Glomerular visceral epithelial cell (primary cell): ENCODE data around the gene TENM4.

Source experiments
- DNase-seq: peaks from one replicate; pipeline ENCODE4 v3.0.0-alpha.2; 2016; ENCODE audit errors: extremely low spot score

The TENM4 gene

DNA sequence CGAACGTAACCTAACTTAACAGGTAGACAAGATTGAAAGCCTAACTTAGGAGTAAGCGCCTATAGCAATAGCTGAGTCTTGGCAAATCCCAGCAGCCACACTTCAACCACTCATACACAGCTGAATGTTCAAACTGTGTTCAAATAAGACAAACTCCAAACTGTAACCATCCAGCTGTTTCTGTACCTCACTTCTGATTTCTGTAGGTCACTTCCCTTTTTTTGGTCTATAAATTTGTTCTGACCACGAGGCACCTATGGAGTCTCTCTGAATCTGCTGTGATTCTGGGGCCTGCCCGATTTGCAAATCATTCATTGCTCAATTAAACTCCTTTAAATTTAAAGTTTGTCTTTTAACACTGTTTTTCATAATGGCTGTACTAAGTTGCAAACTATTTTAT lies 8.2 kb upstream of the TENM4 start:
- no peak for DNase-seq

DNA sequence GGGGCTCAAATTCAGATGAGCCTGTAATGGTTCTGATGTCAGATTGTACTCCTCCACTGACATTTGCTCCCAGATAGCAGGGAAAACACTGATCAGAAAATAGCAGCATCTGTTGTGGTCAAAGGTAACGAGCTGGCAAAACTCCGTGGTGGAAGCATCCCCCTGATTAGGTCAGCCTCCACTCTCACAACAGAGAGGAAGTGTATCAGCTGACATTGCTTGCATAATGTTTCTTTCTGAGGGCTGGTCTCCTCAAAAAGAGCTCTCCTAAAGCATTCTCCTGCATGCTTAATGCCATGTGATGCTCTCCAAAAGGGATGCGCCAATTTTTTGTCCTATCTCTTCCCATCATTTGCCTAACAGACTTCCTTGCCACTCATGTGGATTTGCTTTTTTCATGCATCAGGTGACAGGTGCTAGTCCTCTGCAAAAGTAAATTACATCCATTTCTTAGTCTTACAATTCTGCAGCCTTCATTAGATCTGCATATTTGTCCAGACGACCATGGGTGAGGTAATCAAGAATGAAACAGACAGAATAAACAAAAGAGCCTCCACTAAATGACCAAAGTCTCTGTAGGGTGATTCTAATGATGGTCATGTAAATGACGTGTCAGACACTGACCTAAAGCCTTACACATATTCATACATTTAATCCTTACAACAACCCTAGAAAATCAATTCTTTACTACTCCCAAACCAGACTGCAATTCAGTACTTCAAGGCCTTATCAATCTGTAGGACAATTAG lies 6.4 kb upstream of the TENM4 start:
- no peak for DNase-seq

DNA sequence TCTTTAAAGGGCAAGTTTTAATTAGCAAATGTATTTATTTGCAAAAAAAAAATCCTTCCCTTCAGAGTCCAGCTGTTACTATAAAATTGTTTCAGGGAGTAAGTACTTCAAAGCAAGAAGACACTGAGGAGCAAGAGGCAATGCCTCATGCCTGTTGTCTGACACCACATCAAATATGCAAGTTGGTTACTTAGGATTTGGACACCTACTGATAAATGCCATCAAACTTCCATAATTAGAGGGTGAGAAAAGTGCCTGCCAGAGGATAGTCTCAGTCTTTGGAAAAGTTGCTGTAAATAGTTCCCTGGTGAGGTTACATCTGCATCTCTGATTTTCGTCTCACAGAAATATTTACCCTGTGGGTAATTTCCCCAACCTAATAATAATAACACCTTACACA lies 4.1 kb upstream of the TENM4 start:
- no peak for DNase-seq

DNA sequence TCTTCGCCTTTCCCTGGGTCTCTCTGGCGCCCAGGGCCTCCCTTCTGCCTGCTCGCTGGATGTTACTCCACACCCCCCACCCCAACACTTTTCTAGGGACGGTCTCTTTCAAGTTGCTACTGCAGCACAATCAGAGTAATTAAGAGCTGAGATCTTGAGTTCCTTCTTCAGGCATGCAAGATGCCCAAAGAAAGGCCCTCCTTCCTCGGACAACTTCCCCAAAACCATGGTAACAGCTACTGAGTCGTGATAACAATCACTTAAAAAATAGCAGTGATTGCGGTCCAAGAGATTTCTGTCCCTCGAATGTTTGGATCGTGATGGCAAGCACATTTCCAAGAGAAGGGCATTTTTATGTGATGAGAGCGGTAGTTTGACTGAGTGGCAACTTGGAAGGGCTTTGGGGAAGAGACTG lies 638 bp upstream of the TENM4 start:
- DNase-seq: no peak

DNA sequence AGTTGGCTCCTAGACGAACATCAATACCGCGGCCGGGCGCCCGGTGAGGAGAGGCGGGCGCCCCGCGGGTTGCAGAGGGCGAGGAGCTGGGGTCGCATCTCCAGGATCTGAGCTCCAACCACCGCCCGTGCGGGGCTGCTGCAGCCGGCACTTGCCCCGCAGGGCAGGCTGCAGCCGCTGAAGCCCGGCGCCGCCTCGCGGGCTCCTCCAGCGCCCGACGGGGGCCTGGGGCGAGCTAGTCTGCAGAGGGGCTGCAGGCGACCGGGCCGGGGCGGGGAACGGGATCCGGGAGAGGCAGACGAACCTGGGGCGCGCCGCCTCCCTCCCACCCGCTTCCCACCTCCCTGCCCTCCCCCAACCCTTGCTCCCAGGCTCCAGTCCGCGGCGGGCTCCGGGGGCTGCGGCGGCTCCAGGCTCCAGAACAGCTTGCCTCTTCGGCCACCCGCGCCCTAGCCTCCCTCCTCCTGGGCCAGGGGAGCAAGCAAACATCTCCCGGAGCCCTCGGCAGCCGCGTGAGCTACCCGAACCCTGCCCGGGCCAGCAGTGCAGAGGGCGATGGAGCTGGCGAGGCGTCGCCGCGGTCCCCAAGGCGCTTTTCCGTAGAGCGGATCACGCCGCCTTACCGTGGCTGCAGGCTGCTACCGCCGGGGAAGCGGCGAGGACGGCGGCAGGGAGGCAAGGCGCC lies 802 bp downstream of the TENM4 start:
- peak; percentile 36 for DNase-seq

DNA sequence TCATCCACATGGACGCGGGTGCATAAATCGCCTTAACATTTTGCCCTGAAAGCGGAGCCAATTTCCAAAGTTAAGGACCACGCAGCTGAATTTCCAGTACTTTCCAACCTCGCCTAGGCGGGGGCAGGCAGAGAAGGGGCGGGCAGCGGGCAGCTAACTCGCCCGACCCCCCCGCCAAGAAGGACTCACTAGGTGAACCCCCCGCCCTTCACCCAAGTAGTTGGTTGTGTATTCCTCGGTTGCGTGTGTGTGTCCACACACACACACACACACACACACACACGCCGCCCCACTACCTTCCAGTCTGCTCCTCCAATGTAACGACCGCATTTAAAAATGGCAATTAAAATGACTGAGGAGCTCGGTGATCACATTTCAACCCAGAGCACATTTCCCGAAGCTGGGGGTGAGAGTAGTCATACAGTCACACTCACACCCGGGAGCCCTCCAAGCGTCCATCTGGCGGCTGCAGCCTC lies 1.4 kb downstream of the TENM4 start:
- DNase-seq: peak; percentile 38

DNA sequence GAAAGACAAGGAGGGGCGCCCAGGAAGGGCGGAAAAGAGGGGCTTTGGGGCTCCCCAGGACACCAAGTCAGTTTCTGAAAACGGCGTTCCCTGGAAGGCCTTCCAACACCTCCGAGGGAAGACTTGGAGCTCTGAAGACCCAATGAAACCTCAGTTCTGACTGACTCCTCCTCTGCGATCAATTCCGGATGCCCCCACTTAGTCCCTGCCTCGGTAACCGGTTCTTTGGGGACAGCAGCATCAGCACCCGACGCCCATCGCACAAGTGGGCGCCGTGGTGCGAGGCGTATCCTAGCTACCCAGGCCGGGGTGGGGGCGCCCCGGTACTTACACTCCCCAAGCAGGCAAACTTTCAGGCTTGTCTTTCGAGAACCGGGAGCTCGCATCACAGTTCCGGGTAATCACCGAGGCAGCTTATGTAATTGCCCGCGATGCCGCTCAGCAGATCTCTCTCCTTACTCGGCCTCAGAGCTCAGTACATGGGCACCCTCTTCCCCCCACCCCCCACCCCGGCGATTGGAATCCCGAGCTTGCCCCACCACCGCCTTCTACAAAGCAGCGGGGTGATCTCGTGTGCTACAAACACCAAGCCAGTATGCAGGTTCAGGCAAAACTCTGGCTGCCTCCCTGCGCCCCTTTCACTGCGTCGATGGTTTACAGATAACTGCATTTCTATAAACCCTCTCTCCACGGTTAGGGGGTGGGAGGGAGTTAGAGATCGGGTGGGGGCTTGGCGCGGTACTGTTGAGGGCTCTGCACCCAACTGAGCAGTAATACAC lies 2.0 kb downstream of the TENM4 start:
- DNase-seq: peak; percentile 33

DNA sequence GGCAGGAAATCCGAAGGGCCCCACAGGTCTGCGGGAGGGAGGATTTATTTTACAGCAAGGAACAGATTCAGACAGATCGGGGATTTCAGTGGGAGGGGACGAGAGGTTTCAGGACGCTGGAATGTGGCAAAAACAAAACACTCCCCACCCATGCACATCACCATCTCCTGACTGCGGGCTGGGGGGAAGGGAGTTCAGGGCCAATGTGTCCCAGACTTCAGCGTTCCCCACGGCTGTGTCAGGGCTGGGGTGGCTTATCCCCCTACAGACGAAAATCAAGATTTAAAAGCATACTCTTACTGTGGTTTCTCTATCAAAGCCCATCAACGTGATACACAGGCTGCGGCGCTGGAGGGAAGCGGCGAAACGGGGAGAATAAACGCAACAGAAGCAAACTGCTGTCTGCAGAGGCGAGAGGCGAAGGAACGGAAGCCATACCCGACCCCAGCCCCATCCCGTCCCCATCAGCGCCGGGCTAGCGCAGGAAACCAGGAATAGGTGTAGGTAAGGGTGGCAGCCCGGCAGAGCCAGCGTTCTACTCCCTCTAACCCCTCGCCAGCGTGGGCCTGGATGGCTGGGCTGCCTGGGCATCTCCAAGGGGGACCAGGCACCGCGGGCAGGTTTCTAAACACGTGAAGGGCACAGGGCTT lies 2.7 kb downstream of the TENM4 start:
- no peak for DNase-seq

DNA sequence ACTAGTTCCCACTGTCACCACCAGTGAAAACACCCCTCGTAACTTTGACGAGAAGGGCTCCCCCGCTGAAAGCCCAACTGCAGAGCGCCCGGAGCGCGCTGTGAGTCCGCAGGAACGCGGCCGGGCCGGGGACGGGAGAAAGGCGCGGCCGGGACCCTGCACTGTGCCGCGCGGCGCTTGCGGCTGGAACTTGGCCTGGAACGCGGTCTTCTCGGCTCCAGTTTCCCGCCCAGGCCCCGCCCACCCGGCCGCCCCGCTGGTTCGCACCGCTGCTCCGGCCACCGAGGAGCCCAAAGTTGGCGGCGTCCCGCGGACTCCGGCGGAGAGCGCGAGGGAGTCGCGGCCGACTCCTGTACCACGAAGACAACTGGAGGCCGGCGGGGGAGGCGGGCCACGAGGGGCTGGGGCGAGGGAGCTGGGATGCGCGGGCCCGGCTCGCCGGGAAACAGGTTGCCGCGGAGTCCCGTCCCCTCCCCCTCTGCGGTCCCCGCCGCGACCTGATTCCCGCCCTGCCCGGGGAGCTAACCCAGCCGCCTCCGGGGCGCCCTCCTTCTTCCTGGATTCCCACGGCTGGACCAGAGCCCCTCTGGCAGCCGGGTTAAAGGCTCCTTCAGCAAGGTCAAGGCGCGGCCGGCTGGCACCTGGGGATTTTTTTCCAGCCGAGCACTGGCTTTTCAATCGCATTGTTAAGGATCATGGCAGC lies 3.4 kb downstream of the TENM4 start:
- peak; percentile 68 for DNase-seq

DNA sequence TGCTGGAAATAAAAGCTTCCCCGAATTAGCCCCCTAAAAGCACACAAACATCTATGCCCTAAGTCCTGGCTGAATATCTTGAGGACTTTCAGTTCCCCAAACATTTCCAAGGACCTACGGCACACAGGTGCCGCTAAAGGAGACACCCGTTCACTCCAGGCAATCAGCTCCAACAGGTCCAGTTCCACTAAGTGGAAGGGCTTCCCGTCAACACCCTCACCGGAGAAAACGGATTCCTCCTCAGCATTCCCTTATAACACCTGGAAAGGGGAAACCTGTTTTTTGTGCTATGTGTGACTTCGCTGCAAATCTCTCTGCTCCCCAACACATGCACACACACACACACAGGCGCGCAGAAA lies 3.9 kb downstream of the TENM4 start:
- DNase-seq: no peak

DNA sequence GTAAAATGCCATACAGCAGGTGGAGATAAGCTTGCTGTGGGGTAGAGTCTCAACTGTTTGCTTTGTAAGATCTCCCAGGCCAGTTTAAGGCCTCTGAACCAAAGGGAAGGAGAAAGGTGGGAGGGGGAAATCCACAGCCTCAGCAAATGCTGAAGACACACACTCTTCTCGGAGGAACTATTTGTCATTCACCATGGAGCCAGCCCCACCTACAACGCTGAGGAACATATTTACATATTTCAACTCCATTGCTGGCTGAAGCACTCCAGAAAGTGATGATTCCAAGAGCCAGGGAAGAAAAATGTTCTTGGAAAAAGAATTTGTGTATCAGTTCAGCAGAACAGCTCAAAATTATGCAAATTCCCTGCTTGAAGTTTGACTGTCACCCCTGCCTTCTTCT lies 6.5 kb downstream of the TENM4 start:
- DNase-seq: no peak

DNA sequence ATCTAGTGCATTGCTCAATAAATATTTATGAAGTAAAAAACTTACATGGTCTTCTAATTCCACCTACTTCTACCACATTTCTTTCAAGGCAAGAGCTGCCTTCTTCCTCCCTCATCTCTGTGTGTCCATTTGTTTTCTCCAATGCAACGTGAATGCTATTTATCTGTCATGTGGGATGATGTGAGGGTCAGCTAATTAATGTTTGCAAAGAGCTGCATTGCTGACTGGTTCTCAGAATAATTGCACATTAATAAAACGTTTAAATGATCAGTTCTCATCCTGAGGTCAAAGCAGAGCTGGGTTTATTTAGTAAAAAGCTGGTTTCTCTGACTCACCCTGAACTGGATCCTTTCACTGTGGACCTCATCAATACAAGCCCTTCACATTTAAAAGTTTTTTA lies 8.7 kb downstream of the TENM4 start:
- DNase-seq: no peak

DNA sequence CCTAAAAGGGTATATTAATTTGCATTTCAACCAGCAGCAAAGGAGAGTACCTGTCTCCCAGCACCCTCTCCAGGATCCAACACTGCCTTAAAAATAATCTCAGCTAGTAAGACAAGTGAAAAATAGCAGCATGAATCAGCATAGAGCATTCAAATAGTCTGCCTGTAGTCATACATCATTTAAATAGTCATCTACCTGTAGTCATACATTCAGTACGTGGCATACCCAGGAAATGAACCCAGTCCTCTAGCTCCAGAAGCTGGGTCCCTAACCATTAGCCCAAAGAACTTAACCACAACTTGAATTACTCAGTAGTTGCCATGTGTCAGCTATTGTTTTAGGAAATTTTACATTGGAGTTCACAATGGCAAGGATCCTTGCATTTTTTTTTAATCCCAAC lies 9.3 kb downstream of the TENM4 start:
- peak; percentile 77 for DNase-seq

DNA sequence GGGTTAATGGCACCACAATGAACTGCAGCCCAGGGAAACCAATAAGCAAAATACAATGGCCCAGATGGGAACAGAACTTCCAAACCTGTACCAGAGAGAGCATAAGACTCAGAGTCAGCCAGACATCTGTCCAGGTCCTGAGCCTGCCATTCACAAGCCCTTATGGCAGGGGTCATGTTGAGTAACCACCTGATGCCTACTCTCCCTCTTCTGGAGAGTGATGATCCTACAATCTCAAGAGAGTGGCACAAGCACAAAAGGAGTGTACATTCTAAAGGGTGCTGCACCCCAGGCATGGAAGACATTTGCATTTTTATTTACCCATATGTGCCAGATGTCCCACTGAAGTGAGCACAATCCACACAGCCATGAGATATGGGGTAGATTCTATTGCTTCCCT lies 10.6 kb downstream of the TENM4 start:
- no peak for DNase-seq

DNA sequence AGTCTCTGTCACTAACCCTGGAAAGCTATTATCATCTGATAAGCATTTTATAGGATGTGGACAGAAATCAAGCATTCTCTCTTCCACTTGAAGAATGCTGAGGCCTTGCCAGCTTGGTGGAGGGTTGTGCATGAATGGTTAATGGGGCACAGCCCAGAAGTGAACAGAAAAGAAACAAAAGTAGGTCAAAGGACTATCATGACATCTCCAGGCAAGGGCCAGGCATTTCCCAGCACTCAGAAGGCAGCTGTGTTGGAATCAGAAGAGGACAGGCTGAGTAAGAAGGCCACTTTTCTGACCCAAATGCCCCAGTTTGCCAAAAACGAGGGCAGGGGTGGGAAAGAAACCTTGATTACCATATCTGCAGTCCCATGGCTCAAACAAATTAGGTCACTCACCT lies 12.4 kb downstream of the TENM4 start:
- DNase-seq: peak; percentile 23

DNA sequence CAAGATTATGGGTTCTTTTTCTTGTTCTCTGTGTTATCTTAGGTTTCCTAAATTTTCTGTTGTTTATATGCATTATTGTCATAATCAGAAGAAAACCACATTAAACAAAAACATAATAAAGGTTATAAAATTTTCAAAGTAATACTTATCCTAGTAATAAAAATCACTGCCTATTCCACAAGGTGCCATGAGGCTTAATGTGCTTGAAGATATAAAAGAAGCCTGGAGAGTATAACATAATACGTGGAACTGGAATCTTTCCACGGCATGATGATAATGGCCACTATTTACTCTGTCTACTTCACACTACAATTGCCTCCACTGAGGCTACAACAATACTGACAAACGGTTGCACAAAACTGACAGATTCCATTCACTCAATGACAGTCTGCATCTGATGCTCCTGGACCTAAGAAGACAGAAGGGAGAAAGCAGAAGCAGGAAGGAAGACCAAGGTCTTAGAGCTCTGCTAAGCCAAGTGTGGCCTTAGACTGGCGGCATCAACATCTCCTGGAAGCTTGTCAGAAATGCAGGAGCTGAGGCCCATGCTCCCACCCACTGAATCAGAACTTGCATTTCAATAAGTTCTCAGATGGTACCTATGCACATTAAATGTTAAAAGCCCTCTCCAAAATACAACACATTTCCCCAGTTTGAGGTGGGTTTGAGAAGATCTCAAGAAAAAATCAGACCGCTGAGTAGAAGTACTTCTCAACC lies 13.1 kb downstream of the TENM4 start:
- no peak for DNase-seq

DNA sequence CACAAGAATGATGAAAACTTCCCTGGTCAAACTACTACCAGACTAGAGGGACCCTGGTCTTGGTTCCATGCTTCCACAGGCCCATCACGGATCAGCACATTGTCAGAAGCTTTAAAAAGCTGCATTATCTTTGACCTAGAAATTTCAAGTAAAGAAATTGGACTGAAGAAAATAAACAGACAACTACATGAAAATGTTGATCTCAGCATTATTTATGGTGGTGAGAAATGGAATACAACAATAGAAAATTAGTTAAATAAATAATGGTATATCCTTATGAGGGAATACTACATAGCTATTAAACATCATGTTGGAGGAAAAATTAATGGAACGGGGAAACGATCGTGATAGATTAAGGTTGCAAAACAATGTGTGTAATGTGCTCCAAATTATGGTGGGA lies 13.7 kb downstream of the TENM4 start:
- DNase-seq: no peak

DNA sequence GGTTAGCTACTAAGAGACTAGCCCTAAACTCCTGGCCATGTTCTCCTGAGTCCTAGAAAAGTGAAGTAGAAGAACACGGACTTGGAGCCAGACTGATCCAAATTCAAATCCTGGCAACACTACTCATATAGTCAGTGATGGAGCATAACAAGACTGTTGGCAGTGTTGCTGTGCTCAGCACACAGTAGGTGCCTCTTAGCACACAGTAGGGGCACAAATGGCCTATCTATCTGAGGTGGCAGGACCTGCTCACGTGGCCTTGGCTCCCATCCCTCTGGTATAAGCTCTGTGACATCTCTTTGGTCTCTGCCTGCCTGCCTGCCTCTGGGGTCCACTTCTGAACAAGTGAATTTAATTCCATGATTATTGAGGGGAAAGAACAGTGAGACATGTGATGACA lies 15.4 kb downstream of the TENM4 start:
- no peak for DNase-seq

DNA sequence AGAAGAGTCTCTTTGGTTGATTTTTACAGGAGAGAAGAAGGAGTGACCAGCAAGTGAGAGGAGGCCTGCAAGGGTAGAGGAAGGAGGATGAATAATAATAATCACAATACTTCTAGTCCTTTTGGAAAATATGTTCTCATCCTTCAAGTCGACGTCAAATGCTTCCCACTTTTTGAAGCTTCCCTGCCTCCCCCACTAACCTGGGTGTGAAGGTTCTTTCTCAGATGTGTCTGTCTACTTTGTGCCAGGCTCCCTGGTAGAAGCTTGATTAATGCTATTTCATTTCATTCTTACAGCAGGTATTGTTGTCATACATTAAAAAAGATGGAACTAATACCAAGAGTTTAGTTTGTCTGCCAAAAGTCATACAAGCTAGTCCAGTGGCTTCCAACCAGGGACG lies 17.1 kb downstream of the TENM4 start:
- no peak for DNase-seq

DNA sequence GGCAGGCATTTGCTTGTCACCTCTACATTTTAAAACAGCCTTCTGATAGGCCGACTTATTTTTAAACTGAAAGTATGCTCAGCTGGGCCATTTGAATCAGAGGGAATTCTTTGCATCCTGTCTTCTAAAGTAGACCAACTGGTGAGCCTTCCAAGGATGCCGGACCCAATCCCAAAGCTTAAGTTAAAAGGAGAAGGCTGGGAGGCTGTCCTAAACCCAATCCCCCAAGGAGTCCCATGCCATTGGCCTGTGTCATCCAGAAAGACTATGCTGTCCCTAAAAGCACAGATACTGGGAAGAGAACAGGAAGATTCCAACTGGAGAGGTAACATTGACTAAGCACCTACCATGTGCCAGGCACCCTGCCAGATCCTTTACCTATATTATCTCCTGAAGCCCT lies 18.0 kb downstream of the TENM4 start:
- no peak for DNase-seq

DNA sequence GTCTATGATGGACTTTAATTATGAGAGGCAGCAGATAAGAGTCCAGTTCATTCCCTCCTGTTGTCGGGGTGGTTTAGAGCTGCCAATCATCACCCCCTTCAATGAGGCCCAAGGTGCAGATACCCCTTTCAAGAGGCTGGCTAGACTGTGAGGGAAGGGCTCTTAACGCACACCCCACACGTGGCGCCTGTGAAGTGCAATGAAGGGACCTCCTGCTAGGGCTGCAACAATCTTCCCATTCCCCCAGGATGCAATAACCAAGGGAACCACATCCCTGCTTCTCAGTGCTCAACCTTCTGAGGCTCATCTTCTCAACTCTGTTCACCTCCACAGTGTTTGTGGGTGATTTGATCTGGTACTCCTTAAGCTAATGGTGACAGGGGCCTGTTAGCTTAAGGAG lies 19.0 kb downstream of the TENM4 start:
- DNase-seq: no peak
